ENCODE data around the gene PRTFDC1. TPM values are rescaled to one million over a fixed set of nuclear protein-coding genes. Genes with fewer than 3 reads are reported as not detected.
A peak's percentile ranks its signal among the peaks of the same experiment; 100 is the strongest.

PRTFDC1 gene
- total RNA-seq, 1 donor from 2014 or later = 1.5 TPM

DNA sequence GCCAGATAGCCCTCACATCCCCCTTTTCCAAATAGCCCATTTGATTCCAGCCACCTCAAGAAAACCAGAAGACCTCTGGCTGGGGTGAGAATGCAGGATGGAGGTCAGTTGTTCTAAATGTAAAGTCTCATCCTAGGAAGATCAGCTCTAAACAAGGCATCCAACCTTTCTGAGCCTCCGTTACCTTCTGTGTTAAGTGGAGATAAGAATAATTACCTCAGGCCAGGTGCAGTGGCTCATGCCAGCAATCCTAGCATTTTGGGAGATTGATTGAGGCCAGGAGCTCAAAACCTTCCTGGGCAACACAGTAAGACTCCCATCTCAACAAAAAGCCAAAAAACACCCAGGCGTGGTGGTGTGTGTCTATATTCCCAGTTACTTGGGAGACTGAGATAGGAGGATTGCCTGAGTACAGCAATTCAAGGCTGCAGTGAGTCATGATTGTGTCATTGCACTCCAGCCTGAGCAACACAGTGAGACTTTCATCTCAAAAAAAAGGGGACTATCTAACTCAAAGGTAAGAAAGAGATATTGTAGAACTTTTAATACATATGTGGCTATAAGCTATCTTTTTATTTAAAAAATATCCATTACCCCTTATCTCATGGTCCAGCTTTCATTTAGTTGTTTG is 43.5 kb downstream of the PRTFDC1 start:
- H3K36me3 ChIP-seq = no peaks in the 10 kb centered on the region
- H3K9me3 ChIP-seq (replicated peaks) = no peaks in the 10 kb centered on the region
- H3K4me1 ChIP-seq = no peaks in the 10 kb centered on the region
- DNase-seq = no peak
- intact Hi-C loops (cut with micrococcal nuclease) = no loop called here
- no peaks in the 10 kb centered on the region for H3K27me3 ChIP-seq (ENCODE audit: low read depth)
- no peak overlapping the region for H3K4me3 ChIP-seq
- H3K27ac ChIP-seq (replicated peaks) = no peak overlapping the region
- TF ChIP-seq, protein P1, sequence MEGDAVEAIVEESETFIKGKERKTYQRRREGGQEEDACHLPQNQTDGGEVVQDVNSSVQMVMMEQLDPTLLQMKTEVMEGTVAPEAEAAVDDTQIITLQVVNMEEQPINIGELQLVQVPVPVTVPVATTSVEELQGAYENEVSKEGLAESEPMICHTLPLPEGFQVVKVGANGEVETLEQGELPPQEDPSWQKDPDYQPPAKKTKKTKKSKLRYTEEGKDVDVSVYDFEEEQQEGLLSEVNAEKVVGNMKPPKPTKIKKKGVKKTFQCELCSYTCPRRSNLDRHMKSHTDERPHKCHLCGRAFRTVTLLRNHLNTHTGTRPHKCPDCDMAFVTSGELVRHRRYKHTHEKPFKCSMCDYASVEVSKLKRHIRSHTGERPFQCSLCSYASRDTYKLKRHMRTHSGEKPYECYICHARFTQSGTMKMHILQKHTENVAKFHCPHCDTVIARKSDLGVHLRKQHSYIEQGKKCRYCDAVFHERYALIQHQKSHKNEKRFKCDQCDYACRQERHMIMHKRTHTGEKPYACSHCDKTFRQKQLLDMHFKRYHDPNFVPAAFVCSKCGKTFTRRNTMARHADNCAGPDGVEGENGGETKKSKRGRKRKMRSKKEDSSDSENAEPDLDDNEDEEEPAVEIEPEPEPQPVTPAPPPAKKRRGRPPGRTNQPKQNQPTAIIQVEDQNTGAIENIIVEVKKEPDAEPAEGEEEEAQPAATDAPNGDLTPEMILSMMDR (IDR thresholded peaks at IDR 0.05; ENCODE audit: borderline replicate concordance) = no peak

DNA sequence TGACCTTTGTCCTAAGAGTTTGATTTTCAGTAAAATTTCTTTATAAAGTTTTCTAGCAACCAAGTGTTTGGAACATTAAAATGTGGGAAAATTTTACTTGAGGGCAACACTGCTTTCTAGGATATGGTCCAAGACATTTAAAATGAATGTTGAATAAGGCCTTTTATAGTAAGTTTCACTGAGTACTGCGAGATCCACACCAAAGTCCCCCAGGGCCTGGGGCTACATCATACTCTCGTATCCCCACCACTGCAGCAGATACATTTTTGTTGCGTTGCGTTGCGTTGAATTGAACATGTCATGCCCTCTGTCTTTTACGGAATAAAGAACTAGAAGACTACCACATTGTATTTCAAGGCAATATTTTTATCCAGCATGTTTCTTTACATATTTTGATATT is 44.5 kb downstream of the PRTFDC1 start:
- no peaks in the 10 kb centered on the region for H3K36me3 ChIP-seq
- no peaks in the 10 kb centered on the region for H3K27me3 ChIP-seq (ENCODE audit: low read depth)
- peaks cover 9% of the 10 kb centered on the region for H3K4me1 ChIP-seq
- no peaks in the 10 kb centered on the region for H3K9me3 ChIP-seq (replicated peaks)
- H3K4me3 ChIP-seq = no peak overlapping the region
- intact Hi-C loops (cut with micrococcal nuclease) = no loop called here
- TF ChIP-seq, protein P1 (IDR thresholded peaks at IDR 0.05; ENCODE audit: borderline replicate concordance) = no peak
- DNase-seq = no peak
- no peak overlapping the region for H3K27ac ChIP-seq (replicated peaks)

DNA sequence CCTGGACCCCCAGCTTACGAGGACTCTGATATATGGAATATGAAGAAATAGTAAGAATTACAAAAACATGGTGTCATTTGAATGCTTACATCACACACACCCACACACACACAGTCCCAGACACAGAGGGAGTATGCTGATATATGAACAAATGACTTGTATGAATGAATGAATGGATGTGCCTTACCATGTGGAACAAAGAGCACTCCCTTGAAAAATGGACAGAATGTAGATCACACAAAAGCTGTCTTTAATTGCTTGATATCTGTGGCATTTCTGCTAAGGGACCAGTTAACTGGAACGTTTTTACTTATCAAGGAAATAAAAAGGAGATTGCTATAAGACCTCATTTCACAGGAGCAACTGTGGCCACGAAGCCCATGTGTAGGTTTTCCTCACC is 46.0 kb downstream of the PRTFDC1 start:
- intact Hi-C loops (cut with micrococcal nuclease) = no loop called here
- Histone ChIP-seq H3K36me3 (no peaks in the 10 kb centered on the region), H3K27me3 (ENCODE audit: low read depth) (no peaks in the 10 kb centered on the region), H3K9me3 (replicated peaks) (no peaks in the 10 kb centered on the region), H3K4me3 (no peak overlapping the region), H3K4me1 (peaks cover 25% of the 10 kb centered on the region), H3K27ac (replicated peaks) (no peak overlapping the region)
- DNase-seq = no peak
- TF ChIP-seq, protein P1 (IDR thresholded peaks at IDR 0.05; ENCODE audit: borderline replicate concordance) = no peak

DNA sequence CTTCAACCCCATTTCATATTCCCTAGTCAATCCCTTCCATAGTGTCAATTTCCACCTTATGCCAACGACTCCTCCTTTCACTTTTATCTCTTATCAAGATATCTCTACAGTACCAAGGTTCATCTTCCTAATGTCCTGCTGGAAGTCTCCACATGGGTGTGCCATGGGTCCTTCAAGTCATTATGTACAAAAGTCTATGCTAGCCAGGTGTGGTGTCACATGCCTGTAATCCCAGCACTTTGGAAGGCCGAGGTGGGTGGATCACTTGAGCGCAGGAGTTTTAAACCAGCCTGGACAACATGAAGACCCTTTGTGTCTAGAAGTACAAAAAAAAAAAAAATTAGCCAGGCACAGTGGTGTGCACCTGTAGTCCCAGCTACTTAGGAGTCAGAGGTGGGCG is 47.6 kb downstream of the PRTFDC1 start:
- intact Hi-C loops (cut with micrococcal nuclease) = no loop called here
- Histone ChIP-seq H3K9me3 (replicated peaks) (no peaks in the 10 kb centered on the region), H3K27ac (replicated peaks) (no peak overlapping the region), H3K27me3 (ENCODE audit: low read depth) (no peaks in the 10 kb centered on the region), H3K36me3 (no peaks in the 10 kb centered on the region), H3K4me3 (no peak overlapping the region), H3K4me1 (peaks cover 30% of the 10 kb centered on the region)
- TF ChIP-seq, protein P1 (IDR thresholded peaks at IDR 0.05; ENCODE audit: borderline replicate concordance) = no peak
- DNase-seq = no peak

DNA sequence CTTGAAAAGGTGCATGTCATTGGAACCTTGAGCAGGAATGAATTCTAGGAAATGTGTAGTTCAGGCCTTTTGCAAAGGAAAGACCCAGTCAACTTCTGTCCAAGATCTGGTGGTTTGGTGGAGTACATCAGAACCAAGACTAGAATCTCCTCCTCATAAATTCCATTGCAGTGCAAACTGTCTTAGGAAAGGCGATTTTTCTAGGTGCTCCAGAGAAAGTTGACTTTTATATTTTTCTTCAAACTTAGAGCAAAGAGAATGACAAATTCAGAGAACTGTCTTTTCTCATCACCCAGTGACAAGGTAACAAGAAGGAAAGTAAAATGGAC is 50.0 kb downstream of the PRTFDC1 start:
- intact Hi-C loops (cut with micrococcal nuclease) = no loop called here
- Histone ChIP-seq H3K36me3 (no peaks in the 10 kb centered on the region), H3K9me3 (replicated peaks) (no peaks in the 10 kb centered on the region), H3K4me1 (peaks cover 30% of the 10 kb centered on the region), H3K27me3 (ENCODE audit: low read depth) (no peaks in the 10 kb centered on the region), H3K27ac (replicated peaks) (peak overlapping the region; percentile 54), H3K4me3 (no peak overlapping the region)
- DNase-seq = no peak
- TF ChIP-seq, protein P1 (IDR thresholded peaks at IDR 0.05; ENCODE audit: borderline replicate concordance) = no peak
